Lower leg skin (tissue), 3 donors: ENCODE results near the gene MBD6.

Experiments
- POLR2A ChIP-seq, 2 donors: fragments of 450-650 bp; IDR thresholded peaks; one replicate each; pipeline ENCODE4 v1.6.1; 2016 to 2017; ENCODE audit warnings: antibody characterized with exemption in 2 of 2, mild to moderate bottlenecking in 1 of 2, moderate library complexity in 1 of 2
- TF ChIP-seq, protein P1 (sequence below), 3 donors: fragments of 450-650 bp; IDR thresholded peaks; one replicate each; pipeline ENCODE4 v1.5.1; 2016; ENCODE audit warnings: antibody characterized with exemption in 3 of 3, mild to moderate bottlenecking in 3 of 3, moderate library complexity in 2 of 3

DNA sequence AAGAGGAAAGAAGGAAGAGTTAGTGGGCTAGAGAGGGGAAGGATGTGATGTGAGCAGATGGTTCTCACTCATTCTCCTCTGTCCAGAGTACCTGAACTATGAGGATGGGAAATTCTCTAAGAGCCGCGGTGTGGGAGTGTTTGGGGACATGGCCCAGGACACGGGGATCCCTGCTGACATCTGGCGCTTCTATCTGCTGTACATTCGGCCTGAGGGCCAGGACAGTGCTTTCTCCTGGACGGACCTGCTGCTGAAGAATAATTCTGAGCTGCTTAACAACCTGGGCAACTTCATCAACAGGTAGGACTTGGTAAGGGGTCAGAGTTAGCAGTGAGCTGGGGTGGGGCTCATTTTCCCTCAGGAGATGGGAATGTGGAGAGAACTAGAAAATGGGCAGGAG lies 10.0 kb upstream of the MBD6 start:
- TF ChIP-seq, protein P1, sequence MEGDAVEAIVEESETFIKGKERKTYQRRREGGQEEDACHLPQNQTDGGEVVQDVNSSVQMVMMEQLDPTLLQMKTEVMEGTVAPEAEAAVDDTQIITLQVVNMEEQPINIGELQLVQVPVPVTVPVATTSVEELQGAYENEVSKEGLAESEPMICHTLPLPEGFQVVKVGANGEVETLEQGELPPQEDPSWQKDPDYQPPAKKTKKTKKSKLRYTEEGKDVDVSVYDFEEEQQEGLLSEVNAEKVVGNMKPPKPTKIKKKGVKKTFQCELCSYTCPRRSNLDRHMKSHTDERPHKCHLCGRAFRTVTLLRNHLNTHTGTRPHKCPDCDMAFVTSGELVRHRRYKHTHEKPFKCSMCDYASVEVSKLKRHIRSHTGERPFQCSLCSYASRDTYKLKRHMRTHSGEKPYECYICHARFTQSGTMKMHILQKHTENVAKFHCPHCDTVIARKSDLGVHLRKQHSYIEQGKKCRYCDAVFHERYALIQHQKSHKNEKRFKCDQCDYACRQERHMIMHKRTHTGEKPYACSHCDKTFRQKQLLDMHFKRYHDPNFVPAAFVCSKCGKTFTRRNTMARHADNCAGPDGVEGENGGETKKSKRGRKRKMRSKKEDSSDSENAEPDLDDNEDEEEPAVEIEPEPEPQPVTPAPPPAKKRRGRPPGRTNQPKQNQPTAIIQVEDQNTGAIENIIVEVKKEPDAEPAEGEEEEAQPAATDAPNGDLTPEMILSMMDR (IDR thresholded peaks at IDR 0.05), result no peak
- no peak for TF ChIP-seq POLR2A (IDR thresholded peaks at IDR 0.05)
